Vagina (tissue), 2 donors: ENCODE data around the gene CRYGC. TPM values are rescaled to one million over a fixed set of nuclear protein-coding genes. Genes with fewer than 3 reads are reported as not detected.
"Not testable (repeated sequence)": the region's sequence is repeated elsewhere in the genome, so short reads cannot be mapped to it uniquely, and the experiment has no call there.

Source experiments
- DNase-seq, 2 donors: peaks; one replicate each; pipeline ENCODE4 v3.0.0-alpha.2; 2017; ENCODE audit errors: extremely low spot score in 2 of 2
- H3K27ac ChIP-seq: fragments of 200-600 bp; sonication (generic); one replicate; pipeline ENCODE4 v1.5.1; 2019
- H3K27me3 ChIP-seq: fragments of 200-600 bp; sonication (generic); one replicate; pipeline ENCODE4 v1.5.1; 2019
- H3K36me3 ChIP-seq, 2 donors: fragments of 200-600 bp; sonication (generic); one replicate each; pipeline ENCODE4 v1.5.1; 2017 to 2019
- H3K4me1 ChIP-seq: fragments of 200-600 bp; sonication (generic); one replicate; pipeline ENCODE4 v1.5.1; 2019
- H3K4me3 ChIP-seq, 2 donors: fragments of 200-600 bp; sonication (generic); 1 replicate in 1 of 2; 2 replicates in 1 of 2; pipeline ENCODE4 v1.5.1; 2016 to 2019
- H3K9me3 ChIP-seq: fragments of 200-600 bp; sonication (generic); one replicate; pipeline ENCODE4 v1.5.1; 2019
- POLR2A ChIP-seq, 2 donors: fragments of 450-650 bp; IDR thresholded peaks; one replicate each; pipeline ENCODE4 v1.6.1; 2017; ENCODE audit warnings: antibody characterized with exemption in 2 of 2, mild to moderate bottlenecking in 2 of 2, moderate library complexity in 2 of 2
- POLR2AphosphoS5 ChIP-seq, 2 donors: sonication (generic); formaldehyde crosslinking; IDR thresholded peaks; one replicate each; pipeline ENCODE4 v1.9.0; 2017; ENCODE audit warnings: antibody characterized with exemption in 2 of 2, mild to moderate bottlenecking in 2 of 2, low read depth in 1 of 2; ENCODE audit not compliant: insufficient read depth in 1 of 2
- intact Hi-C: fragments of 100-400 bp; cut with DNase I; formaldehyde crosslinking; loops from one replicate; pipeline ENCODE4 v1.15.1; 2023
- total RNA-seq: library from RNA; depleted of rRNA; stranded (reverse); fragments of >200 nt; gene quantifications from one replicate; pipeline ENCODE4 v1.2.3, GENCODE V29; 2016
- TF ChIP-seq, protein P1 (sequence below), 3 experiments: fragments of 450-650 bp in 2 of 3; fragments of 200-600 bp in 1 of 3; sonication (generic) in 1 of 3; IDR thresholded peaks; one replicate each; pipeline ENCODE4 v1.5.1; 2017 to 2019; ENCODE audit warnings: antibody characterized with exemption in 3 of 3, mild to moderate bottlenecking in 2 of 3, moderate library complexity in 2 of 3

CRYGC gene
- total RNA-seq, 1 donor from 2014 or later: not detected

GRCh38 chr2:208122248-208122647 lies 7.4 kb downstream of the CRYGC start:
- Histone ChIP-seq H3K36me3 (no peaks in the 10 kb centered on the region), H3K4me3 (no peak overlapping the region), H3K27me3 (no peaks in the 10 kb centered on the region), H3K9me3 (no peaks in the 10 kb centered on the region), H3K4me1 (peaks cover 7% of the 10 kb centered on the region), H3K27ac (no peak overlapping the region)
- no peak for DNase-seq
- intact Hi-C loops: no loop called here
- TF ChIP-seq POLR2A (IDR thresholded peaks at IDR 0.05): no peak
- TF ChIP-seq POLR2AphosphoS5 (IDR thresholded peaks at IDR 0.05; ENCODE audit: insufficient read depth in 1 of 2, low read depth in 1 of 2): no peak
- TF ChIP-seq, protein P1, sequence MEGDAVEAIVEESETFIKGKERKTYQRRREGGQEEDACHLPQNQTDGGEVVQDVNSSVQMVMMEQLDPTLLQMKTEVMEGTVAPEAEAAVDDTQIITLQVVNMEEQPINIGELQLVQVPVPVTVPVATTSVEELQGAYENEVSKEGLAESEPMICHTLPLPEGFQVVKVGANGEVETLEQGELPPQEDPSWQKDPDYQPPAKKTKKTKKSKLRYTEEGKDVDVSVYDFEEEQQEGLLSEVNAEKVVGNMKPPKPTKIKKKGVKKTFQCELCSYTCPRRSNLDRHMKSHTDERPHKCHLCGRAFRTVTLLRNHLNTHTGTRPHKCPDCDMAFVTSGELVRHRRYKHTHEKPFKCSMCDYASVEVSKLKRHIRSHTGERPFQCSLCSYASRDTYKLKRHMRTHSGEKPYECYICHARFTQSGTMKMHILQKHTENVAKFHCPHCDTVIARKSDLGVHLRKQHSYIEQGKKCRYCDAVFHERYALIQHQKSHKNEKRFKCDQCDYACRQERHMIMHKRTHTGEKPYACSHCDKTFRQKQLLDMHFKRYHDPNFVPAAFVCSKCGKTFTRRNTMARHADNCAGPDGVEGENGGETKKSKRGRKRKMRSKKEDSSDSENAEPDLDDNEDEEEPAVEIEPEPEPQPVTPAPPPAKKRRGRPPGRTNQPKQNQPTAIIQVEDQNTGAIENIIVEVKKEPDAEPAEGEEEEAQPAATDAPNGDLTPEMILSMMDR (IDR thresholded peaks at IDR 0.05): no peak

- H3K27ac ChIP-seq: no peak overlapping the region
- no peaks in the 10 kb centered on the region for H3K36me3 ChIP-seq
- no peak overlapping the region for H3K4me3 ChIP-seq
- TF ChIP-seq POLR2A (IDR thresholded peaks at IDR 0.05) (no peak), POLR2AphosphoS5 (IDR thresholded peaks at IDR 0.05; ENCODE audit: insufficient read depth in 1 of 2, low read depth in 1 of 2) (no peak)
- TF ChIP-seq, protein P1 (IDR thresholded peaks at IDR 0.05): no peak
- no peak for DNase-seq
- intact Hi-C loops: no loop called here
- no peaks in the 10 kb centered on the region for H3K27me3 ChIP-seq
- H3K4me1 ChIP-seq: no peaks in the 10 kb centered on the region
- no peaks in the 10 kb centered on the region for H3K9me3 ChIP-seq
These were observed 10.7 kb downstream of the CRYGC start for GRCh38 chr2:208118918-208119317.

DNA sequence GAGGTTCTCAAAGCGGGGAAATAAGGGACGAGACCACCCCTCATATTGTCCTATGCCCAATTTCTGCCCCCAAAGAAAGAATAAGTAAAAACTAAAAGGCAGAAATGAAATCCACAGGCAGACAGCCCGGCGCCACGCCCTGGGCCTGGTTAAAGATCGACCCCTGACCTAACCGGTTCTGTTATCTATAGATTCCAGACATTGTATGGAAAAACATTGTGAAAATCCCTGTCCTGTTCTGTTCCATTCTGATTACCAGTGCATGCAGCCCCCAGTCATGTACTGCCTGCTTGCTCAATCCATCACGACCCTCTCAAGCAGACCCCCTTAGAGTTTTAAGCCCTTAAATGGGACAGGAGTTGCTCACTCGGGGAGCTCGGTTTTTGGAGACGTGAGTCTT lies 12.2 kb downstream of the CRYGC start:
- H3K4me1 ChIP-seq, H3K36me3 ChIP-seq, intact Hi-C loops, H3K4me3 ChIP-seq, H3K27ac ChIP-seq, H3K9me3 ChIP-seq, DNase-seq, H3K27me3 ChIP-seq: not testable (repeated sequence)

DNA sequence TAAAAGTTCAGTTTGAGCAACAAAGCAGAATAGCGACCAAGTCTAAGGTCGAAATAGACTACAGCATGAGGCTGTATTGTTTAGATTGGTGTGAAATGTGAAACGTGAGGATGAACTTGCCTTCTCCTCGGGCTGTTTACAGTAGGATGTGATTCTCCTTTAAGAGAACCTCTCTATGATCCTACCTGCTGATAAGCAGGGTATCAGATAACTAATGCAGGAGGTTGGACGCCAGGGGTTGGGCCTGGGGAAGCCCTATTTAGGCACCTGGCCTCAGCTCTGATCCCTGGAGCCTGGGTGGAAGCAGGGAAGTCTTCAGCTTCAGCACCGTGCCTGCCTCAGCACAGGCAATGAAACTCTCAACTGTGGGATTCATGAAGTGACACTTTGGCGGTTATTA lies 16.7 kb downstream of the CRYGC start:
- intact Hi-C loops: no loop called here
- DNase-seq: peak in 1 of 2 donors; percentile 54
- TF ChIP-seq POLR2A (IDR thresholded peaks at IDR 0.05) (no peak), POLR2AphosphoS5 (IDR thresholded peaks at IDR 0.05; ENCODE audit: insufficient read depth in 1 of 2, low read depth in 1 of 2) (no peak)
- TF ChIP-seq, protein P1 (IDR thresholded peaks at IDR 0.05): no peak

DNA sequence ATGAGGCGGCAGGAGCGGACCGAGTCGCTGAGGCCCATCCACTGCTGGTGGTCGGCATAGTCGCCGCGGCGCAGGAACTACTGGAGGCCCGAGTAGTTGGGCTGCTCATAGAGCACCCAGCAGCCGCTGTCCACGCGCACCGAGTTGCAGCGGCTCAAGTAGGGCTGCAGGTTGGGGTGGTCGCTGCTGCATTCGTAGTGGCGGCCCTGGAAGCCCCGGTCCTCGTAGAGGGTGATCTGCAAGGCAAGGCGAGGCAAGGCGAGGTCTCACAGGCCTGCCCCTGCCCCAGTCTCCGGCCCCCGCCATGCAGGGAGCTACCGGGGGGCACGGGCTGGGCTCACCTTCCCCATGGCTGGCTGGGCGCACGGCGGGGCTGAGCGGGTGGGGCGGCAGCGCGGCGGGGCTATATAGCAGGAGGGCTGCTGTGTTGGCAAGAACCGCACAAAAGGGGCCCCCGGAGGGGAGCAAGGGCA lies 17.3 kb downstream of the CRYGC start:
- intact Hi-C loops, H3K27ac ChIP-seq, H3K4me1 ChIP-seq, H3K4me3 ChIP-seq, H3K9me3 ChIP-seq, H3K27me3 ChIP-seq, H3K36me3 ChIP-seq: not testable (repeated sequence)
- peak in 1 of 2 donors; percentile 20 for DNase-seq

More for the DNA sequence above, 16.7 kb downstream of the CRYGC start:
- Histone ChIP-seq H3K4me1 (peaks cover 5% of the 10 kb centered on the region), H3K36me3 (no peaks in the 10 kb centered on the region), H3K9me3 (no peaks in the 10 kb centered on the region), H3K27ac (no peak overlapping the region), H3K4me3 (no peak overlapping the region), H3K27me3 (no peaks in the 10 kb centered on the region)

GRCh38 chr2:208103616-208104015 lies 26.0 kb downstream of the CRYGC start:
- no peak for DNase-seq
- H3K9me3 ChIP-seq: no peaks in the 10 kb centered on the region
- no peak overlapping the region for H3K27ac ChIP-seq
- TF ChIP-seq POLR2A (IDR thresholded peaks at IDR 0.05): no peak
- TF ChIP-seq POLR2AphosphoS5 (IDR thresholded peaks at IDR 0.05; ENCODE audit: insufficient read depth in 1 of 2, low read depth in 1 of 2): no peak
- TF ChIP-seq, protein P1 (IDR thresholded peaks at IDR 0.05): no peak
- intact Hi-C loops: no loop called here
- H3K4me1 ChIP-seq: no peaks in the 10 kb centered on the region
- no peak overlapping the region for H3K4me3 ChIP-seq
- H3K36me3 ChIP-seq: no peaks in the 10 kb centered on the region
- H3K27me3 ChIP-seq: no peaks in the 10 kb centered on the region
